Tibial nerve (tissue), 3 donors: ENCODE results near the gene SLU7.

Source experiments
- POLR2A ChIP-seq, 2 donors: fragments of 450-650 bp; IDR thresholded peaks; one replicate each; pipeline ENCODE4 v1.6.1; 2017; ENCODE audit warnings: antibody characterized with exemption in 2 of 2, mild to moderate bottlenecking in 2 of 2, moderate library complexity in 2 of 2
- TF ChIP-seq, protein P1 (sequence below), 5 experiments: fragments of 200-600 bp in 3 of 5; fragments of 450-650 bp in 2 of 5; sonication (generic) in 3 of 5; IDR thresholded peaks; one replicate each; pipeline ENCODE4 v1.5.1; 2016 to 2019; ENCODE audit warnings: antibody characterized with exemption in 5 of 5, mild to moderate bottlenecking in 3 of 5, moderate library complexity in 2 of 5

DNA sequence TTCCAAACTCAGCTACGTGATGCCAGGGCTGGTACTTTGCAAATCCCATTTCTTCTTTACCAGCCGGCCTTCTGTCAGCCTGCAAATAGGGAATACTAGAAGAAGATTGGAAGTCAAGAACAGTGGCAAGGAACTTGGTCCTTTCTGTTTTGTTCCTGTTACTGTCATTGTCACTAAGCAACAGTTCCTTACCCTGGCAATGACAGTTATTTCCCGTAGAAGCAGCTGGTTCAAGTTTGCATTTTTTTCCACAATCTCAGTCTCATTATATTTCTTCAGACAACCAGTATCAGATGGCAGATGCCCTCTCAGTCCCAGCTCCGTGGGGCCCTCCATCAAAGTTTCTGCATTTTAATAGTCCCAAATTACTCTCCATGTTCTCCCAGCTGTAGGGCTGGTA, 39.4 kb downstream of the SLU7 start:
- TF ChIP-seq, protein P1, sequence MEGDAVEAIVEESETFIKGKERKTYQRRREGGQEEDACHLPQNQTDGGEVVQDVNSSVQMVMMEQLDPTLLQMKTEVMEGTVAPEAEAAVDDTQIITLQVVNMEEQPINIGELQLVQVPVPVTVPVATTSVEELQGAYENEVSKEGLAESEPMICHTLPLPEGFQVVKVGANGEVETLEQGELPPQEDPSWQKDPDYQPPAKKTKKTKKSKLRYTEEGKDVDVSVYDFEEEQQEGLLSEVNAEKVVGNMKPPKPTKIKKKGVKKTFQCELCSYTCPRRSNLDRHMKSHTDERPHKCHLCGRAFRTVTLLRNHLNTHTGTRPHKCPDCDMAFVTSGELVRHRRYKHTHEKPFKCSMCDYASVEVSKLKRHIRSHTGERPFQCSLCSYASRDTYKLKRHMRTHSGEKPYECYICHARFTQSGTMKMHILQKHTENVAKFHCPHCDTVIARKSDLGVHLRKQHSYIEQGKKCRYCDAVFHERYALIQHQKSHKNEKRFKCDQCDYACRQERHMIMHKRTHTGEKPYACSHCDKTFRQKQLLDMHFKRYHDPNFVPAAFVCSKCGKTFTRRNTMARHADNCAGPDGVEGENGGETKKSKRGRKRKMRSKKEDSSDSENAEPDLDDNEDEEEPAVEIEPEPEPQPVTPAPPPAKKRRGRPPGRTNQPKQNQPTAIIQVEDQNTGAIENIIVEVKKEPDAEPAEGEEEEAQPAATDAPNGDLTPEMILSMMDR (IDR thresholded peaks at IDR 0.05), result no peak
- TF ChIP-seq POLR2A (IDR thresholded peaks at IDR 0.05), result no peak
